H1 (cell line): ENCODE measurements around the gene SEPTIN5.

Experiments
- EGR1 ChIP-seq: IDR thresholded peaks from 2 replicates; pipeline ENCODE4 v1.6.1; 2011; ENCODE audit warnings: low read depth, low read length, borderline replicate concordance
- EZH2 ChIP-seq: fragments of 200-600 bp; sonication (generic); IDR thresholded peaks from 2 replicates; pipeline ENCODE4 v1.7.1; 2012; ENCODE audit warnings: low read depth, mild to moderate bottlenecking, moderate library complexity, low read length, inconsistent platforms; ENCODE audit not compliant: severe bottlenecking
- HDAC6 ChIP-seq: IDR thresholded peaks from one replicate; pipeline ENCODE4 v1.7.1; 2012; ENCODE audit warnings: low read depth, mild to moderate bottlenecking, inconsistent platforms, low read length, moderate library complexity
- JUND ChIP-seq: IDR thresholded peaks from 2 replicates; pipeline ENCODE4 v1.6.1; 2011; ENCODE audit warnings: mild to moderate bottlenecking, improper control_type of control experiment, low read length
- KDM5A ChIP-seq: fragments of 200-600 bp; IDR thresholded peaks from 2 replicates; pipeline ENCODE4 v1.7.1; 2012; ENCODE audit warnings: mild to moderate bottlenecking, low read length, inconsistent platforms, mixed read lengths
- POLR2A ChIP-seq, 2 experiments: IDR thresholded peaks; 1 replicate in 1 of 2; 2 replicates in 1 of 2; pipeline ENCODE4 v1.6.1; 2011; ENCODE audit warnings: low read depth in 2 of 2, low read length in 2 of 2, mild to moderate bottlenecking in 2 of 2; ENCODE audit errors: control extremely low read depth in 1 of 2
- RBBP5 ChIP-seq: IDR thresholded peaks from 2 replicates; pipeline ENCODE4 v1.7.1; 2012; ENCODE audit warnings: low read depth, mild to moderate bottlenecking, inconsistent platforms, low read length, moderate library complexity, borderline replicate concordance
- SIN3A ChIP-seq, 2 experiments: IDR thresholded peaks in 1 of 2; conservative IDR thresholded peaks in 1 of 2; 2 replicates each; pipeline ENCODE4 v1.6.1; 2011 to 2012; ENCODE audit warnings: low read length in 2 of 2, improper control_type of control experiment in 1 of 2, low read depth in 1 of 2, mild to moderate bottlenecking in 1 of 2
- SP2 ChIP-seq: IDR thresholded peaks from 2 replicates; pipeline ENCODE4 v1.6.1; 2012; ENCODE audit warnings: mild to moderate bottlenecking, low read length, inconsistent platforms
- YY1 ChIP-seq: IDR thresholded peaks from 2 replicates; pipeline ENCODE4 v1.6.1; 2011; ENCODE audit warnings: low read depth, mild to moderate bottlenecking, low read length
- ZNF274 ChIP-seq: IDR thresholded peaks from 2 replicates; pipeline ENCODE4 v1.7.0; 2012; ENCODE audit warnings: low read length, borderline replicate concordance; ENCODE audit errors: extremely low read depth
- TF ChIP-seq, protein P1 (sequence below), 3 experiments: IDR thresholded peaks; 1 replicate in 2 of 3; 2 replicates in 1 of 3; pipeline versions ENCODE4 v1.5.1 to v1.6.1; 2011; ENCODE audit warnings: low read length in 3 of 3, mild to moderate bottlenecking in 3 of 3, inconsistent platforms in 2 of 3, low read depth in 1 of 3, moderate library complexity in 1 of 3; ENCODE audit not compliant: insufficient read depth in 1 of 3; ENCODE audit errors: control extremely low read depth in 1 of 3

DNA sequence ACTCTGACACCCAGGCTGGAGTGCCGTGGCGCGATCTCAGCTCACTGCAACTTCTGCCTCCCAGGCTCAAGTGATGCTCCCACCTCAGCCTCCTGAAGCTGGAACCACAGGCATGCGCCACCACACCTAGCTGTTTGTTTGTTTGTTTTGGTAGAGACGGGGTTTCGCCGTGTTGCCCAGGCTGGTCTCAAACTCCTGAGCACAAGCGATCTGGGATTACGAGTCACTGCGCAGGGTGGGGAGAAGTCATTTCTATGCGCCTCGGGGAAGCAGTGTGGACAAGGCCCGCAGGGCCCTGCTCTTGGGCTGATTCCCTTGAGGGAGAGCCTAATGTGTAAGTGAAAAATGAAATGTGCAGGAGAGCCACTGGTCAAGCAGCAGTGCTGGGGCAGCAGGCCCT lies 19.6 kb upstream of the SEPTIN5 start:
- no peak for TF ChIP-seq EZH2
- no peak for TF ChIP-seq RBBP5
- TF ChIP-seq POLR2A (IDR thresholded peaks at IDR 0.05; ENCODE audit: control extremely low read depth in 1 of 2, low read depth in 2 of 2, low read length in 2 of 2) = no peak
- no peak for TF ChIP-seq YY1
- TF ChIP-seq HDAC6 = no peak
- TF ChIP-seq SP2 = no peak
- TF ChIP-seq, protein P1, sequence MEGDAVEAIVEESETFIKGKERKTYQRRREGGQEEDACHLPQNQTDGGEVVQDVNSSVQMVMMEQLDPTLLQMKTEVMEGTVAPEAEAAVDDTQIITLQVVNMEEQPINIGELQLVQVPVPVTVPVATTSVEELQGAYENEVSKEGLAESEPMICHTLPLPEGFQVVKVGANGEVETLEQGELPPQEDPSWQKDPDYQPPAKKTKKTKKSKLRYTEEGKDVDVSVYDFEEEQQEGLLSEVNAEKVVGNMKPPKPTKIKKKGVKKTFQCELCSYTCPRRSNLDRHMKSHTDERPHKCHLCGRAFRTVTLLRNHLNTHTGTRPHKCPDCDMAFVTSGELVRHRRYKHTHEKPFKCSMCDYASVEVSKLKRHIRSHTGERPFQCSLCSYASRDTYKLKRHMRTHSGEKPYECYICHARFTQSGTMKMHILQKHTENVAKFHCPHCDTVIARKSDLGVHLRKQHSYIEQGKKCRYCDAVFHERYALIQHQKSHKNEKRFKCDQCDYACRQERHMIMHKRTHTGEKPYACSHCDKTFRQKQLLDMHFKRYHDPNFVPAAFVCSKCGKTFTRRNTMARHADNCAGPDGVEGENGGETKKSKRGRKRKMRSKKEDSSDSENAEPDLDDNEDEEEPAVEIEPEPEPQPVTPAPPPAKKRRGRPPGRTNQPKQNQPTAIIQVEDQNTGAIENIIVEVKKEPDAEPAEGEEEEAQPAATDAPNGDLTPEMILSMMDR (IDR thresholded peaks at IDR 0.05; ENCODE audit: control extremely low read depth in 1 of 3, insufficient read depth in 1 of 3, low read depth in 1 of 3, low read length in 3 of 3) = no peak
- no peak for TF ChIP-seq SIN3A (conservative IDR thresholded peaks at IDR 0.05 in 1 of 2, IDR thresholded peaks at IDR 0.05 in 1 of 2; ENCODE audit: low read depth in 1 of 2, low read length in 2 of 2)
- TF ChIP-seq ZNF274 = no peak
- no peak for TF ChIP-seq KDM5A
- TF ChIP-seq EGR1 = no peak
- TF ChIP-seq JUND = no peak
